Keratinocyte (primary cell): ENCODE data around the gene TNS3.

ENCODE experiments used
- CTCF ChIP-seq, 3 experiments: IDR thresholded peaks in 1 of 3; conservative IDR thresholded peaks in 1 of 3; optimal IDR thresholded peaks in 1 of 3; 2 replicates in 2 of 3; 3 replicates in 1 of 3; pipeline versions ENCODE3 to v1.5.1; 2011; ENCODE audit warnings: low read length in 3 of 3, mild to moderate bottlenecking in 3 of 3, moderate library complexity in 2 of 3, control low read depth in 1 of 3, inconsistent platforms in 1 of 3; ENCODE audit not compliant: insufficient read depth in 2 of 3; ENCODE audit errors: extremely low read depth in 1 of 3
- EZH2 ChIP-seq: IDR thresholded peaks from one replicate; pipeline ENCODE4 v1.6.1; 2012; ENCODE audit warnings: inconsistent platforms, mild to moderate bottlenecking, low read length, moderate library complexity

GRCh38 chr7:47290867-47291266, 291.0 kb downstream of the TNS3 start:
- TF ChIP-seq CTCF (optimal IDR thresholded peaks at IDR 0.05 in 1 of 3, IDR thresholded peaks at IDR 0.05 in 1 of 3, conservative IDR thresholded peaks at IDR 0.05 in 1 of 3; ENCODE audit: extremely low read depth in 1 of 3, insufficient read depth in 2 of 3, low read length in 3 of 3), result no peak
- no peak for TF ChIP-seq EZH2
